Activated CD8-positive, alpha-beta memory T cell treated with anti-CD3 and anti-CD28 coated beads, Interleukin-2, amount 10 ng/mL, durations not matched to agents 7 days and 5 days (primary cell): ENCODE measurements around the gene ATP9B. TPM values are rescaled to one million over a fixed set of nuclear protein-coding genes. Genes with fewer than 3 reads are reported as not detected.
"Not testable (repeated sequence)": the region's sequence is repeated elsewhere in the genome, so short reads cannot be mapped to it uniquely, and the experiment has no call there.

Experiments used
- ATAC-seq: fragments of 150-1000 bp; cut with Tn5 transposase; one replicate; pipeline ENCODE4 v1.10.0; 2021; ENCODE audit warnings: moderate library complexity
- CTCF ChIA-PET: fragments of 350-600 bp; sonication (Branson Sonifier 250); formaldehyde crosslinking; loops from one replicate; lab custom pipeline; 2021; ENCODE audit warnings: antibody characterized with exemption; lab: Charles Lee
- DNase-seq: peaks from one replicate; pipeline ENCODE4 v3.0.0-alpha.2; 2020
- H3K27ac Mint-ChIP-seq: one replicate; pipeline ENCODE4 v1.8.0; 2021; ENCODE audit warnings: mild to moderate bottlenecking, mixed read lengths
- H3K27me3 Mint-ChIP-seq: one replicate; pipeline ENCODE4 v1.8.0; 2021; ENCODE audit warnings: mixed read lengths
- H3K36me3 Mint-ChIP-seq: one replicate; pipeline ENCODE4 v1.8.0; 2021; ENCODE audit warnings: mild to moderate bottlenecking, mixed read lengths
- H3K4me1 Mint-ChIP-seq: one replicate; pipeline ENCODE4 v1.8.0; 2021; ENCODE audit warnings: mixed read lengths
- H3K4me3 Mint-ChIP-seq: one replicate; pipeline ENCODE4 v1.8.0; 2021; ENCODE audit warnings: mild to moderate bottlenecking, moderate library complexity, mixed read lengths
- H3K9me3 Mint-ChIP-seq: one replicate; pipeline ENCODE4 v1.8.0; 2022; ENCODE audit warnings: low read depth, mixed read lengths
- total RNA-seq, 2 experiments: library from RNA; stranded (reverse); gene quantifications; one replicate each; pipeline ENCODE4 v1.2.3, GENCODE V29; 2021

ATP9B gene
- total RNA-seq, 2 experiments from 2014 or later, result 21.5 to 31.7 TPM

DNA sequence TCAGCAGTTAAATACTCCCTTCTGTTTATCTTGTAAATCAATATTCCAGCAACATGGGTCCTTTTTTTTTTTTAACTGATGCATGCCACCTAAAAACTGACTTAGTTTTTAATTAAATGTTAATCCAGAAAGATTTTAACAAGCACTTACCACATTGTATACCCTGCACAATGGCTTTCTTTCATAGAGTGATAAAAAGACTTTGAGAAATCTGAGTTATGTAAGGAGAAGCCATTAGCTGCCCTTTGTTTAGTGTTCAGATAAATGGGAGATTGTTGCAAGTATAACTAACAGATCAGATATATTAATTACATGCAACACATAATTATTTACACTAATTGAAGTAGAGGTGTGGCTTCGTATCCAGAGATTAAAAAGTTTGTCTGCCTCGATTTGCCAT lies 303.8 kb downstream of the ATP9B start:
- Mint-ChIP-seq H3K27ac (no peak overlapping the region), H3K4me3 (no peak overlapping the region), H3K36me3 (peaks cover 1% of the 10 kb centered on the region), H3K4me1 (peaks cover 18% of the 10 kb centered on the region), H3K27me3 (no peaks in the 10 kb centered on the region), H3K9me3 (no peaks in the 10 kb centered on the region)
- no peak for DNase-seq
- no peak for ATAC-seq
- CTCF ChIA-PET, result no interaction called here

DNA sequence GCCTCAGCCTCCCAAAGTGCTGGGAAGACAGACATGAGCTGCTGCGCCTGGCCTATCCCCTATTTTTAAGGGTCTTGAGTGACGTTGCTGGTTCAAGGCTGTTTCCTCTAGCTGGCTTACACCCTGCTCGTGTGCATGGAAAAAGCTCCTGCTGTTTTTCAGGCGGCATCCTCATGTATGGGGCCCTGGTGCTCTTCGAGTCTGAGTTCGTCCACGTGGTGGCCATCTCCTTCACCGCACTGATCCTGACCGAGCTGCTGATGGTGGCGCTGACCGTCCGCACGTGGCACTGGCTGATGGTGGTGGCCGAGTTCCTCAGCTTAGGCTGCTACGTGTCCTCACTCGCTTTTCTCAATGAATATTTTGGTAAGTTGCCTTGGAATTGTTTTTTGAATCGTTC lies 304.5 kb downstream of the ATP9B start:
- Mint-ChIP-seq H3K9me3 (no peaks in the 10 kb centered on the region), H3K4me1 (peaks cover 14% of the 10 kb centered on the region), H3K27me3 (no peaks in the 10 kb centered on the region), H3K36me3 (no peaks in the 10 kb centered on the region), H3K27ac (no peak overlapping the region), H3K4me3 (no peak overlapping the region)
- DNase-seq (no peak), ATAC-seq (no peak)
- CTCF ChIA-PET, result no interaction called here

DNA sequence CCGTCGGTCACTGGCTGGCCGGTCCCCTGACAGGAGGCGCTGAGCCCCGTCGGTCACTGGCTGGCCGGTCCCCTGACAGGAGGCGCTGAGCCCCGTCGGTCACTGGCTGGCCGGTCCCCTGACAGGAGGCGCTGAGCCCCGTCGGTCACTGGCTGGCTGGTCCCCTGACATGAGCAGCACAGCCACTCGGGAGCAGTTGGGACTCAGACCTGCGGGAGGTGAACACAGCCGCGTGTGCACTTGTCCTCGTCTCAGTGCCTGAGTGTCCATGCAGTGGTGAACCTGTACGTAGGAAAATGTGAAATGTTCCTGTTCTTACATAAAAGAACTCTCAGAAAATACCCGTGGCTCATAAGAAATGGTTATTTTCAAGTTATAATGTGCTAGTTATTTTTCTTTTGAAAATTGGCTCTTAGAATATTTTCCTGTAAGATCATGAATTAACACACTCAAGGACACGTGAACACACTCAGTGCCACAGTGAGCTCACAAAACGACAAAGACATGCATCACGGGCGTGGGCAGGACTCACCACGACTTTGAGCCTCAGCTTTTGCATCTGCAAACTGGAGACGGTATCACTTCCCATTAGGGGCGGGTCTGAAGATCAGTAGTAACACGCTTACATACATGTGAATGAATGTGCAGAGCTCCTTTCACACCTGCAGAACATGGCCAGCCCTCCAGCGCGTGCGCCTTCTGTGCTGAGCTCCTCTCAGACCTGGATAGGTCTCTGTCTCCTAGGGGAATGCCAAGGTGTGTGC lies 305.4 kb downstream of the ATP9B start:
- Mint-ChIP-seq H3K27ac (no peak overlapping the region), H3K9me3 (no peaks in the 10 kb centered on the region), H3K4me1 (peaks cover 18% of the 10 kb centered on the region), H3K36me3 (no peaks in the 10 kb centered on the region), H3K4me3 (no peak overlapping the region), H3K27me3 (no peaks in the 10 kb centered on the region)
- CTCF ChIA-PET, result interaction anchor here (1.3 to 2.8 kb wide), 2 partner anchors 14 to 155 kb away, joined by 5 to 8 read pairs; no protein-coding TSS in a partner anchor
- ATAC-seq (no peak), DNase-seq (no peak)

DNA sequence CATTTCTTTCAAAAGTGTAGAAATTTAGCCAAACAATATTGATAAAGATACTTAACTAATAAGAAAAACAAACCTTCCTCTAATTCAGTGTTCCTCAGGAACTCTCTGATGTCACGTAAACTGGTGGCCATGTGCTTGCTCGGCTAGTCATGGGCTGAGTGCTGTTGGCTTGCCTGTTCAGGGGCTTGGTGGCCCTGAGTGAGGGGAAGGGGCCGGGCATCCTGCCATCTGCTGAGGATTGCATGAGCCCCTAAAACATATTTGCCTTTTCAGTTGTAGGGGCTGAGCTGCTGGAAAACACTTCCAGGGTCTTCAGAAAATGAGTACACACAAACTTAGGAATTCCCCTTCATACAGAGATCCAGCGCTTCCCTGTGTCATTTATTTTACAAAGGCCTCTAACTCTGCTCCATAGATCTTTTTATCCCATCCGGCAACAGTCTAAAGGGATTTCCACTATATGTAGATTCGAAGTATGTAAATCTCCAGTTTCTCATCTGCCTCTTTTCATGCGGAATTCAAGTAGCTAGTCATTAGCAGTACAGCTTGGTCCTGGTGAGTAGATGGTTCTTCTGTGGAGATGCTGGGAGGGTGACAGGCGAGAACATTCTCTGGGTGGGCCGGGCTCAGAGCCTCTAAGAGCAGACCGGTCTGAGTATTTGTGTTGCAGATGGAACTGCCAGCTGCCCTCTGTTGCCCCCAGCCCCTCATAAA lies 306.4 kb downstream of the ATP9B start:
- H3K36me3 Mint-ChIP-seq, result no peaks in the 10 kb centered on the region
- CTCF ChIA-PET, result interaction anchor here (0.7 to 2.8 kb wide), 4 partner anchors 15 to 263 kb away, joined by 3 to 8 read pairs (median 4); no protein-coding TSS in a partner anchor

DNA sequence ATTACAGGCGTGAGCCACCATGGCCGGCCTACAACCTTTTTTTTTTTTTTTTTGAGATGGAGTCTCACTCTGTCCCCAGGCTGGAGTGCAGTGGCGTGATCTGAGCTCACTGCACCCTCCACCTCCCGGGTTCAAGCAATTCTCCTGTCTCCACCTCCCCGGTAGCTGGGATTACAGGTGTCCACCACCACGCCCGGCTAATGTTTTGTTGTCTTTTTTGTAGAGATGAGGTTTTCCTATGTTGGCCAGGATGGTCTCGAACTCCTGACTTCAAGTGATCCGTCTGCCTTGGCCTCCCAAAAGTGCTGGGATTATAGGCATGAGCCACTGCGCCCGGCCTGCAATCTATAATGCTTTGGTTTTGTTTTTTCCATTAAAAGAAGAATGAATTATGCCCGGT lies 307.5 kb downstream of the ATP9B start:
- not testable (repeated sequence) for H3K4me1 Mint-ChIP-seq, H3K36me3 Mint-ChIP-seq, ATAC-seq, DNase-seq, H3K9me3 Mint-ChIP-seq, H3K4me3 Mint-ChIP-seq, H3K27ac Mint-ChIP-seq, H3K27me3 Mint-ChIP-seq
- CTCF ChIA-PET, result interaction anchor here (1.1 to 2.8 kb wide), 4 partner anchors 16 to 153 kb away, joined by 3 to 8 read pairs (median 3); no protein-coding TSS in a partner anchor

More for the DNA sequence above, 306.4 kb downstream of the ATP9B start:
- no peak overlapping the region for H3K4me3 Mint-ChIP-seq
- DNase-seq, result no peak
- H3K27ac Mint-ChIP-seq, result no peak overlapping the region
- H3K4me1 Mint-ChIP-seq, result peaks cover 15% of the 10 kb centered on the region
- no peaks in the 10 kb centered on the region for H3K9me3 Mint-ChIP-seq
- H3K27me3 Mint-ChIP-seq, result no peaks in the 10 kb centered on the region
- no peak for ATAC-seq

DNA sequence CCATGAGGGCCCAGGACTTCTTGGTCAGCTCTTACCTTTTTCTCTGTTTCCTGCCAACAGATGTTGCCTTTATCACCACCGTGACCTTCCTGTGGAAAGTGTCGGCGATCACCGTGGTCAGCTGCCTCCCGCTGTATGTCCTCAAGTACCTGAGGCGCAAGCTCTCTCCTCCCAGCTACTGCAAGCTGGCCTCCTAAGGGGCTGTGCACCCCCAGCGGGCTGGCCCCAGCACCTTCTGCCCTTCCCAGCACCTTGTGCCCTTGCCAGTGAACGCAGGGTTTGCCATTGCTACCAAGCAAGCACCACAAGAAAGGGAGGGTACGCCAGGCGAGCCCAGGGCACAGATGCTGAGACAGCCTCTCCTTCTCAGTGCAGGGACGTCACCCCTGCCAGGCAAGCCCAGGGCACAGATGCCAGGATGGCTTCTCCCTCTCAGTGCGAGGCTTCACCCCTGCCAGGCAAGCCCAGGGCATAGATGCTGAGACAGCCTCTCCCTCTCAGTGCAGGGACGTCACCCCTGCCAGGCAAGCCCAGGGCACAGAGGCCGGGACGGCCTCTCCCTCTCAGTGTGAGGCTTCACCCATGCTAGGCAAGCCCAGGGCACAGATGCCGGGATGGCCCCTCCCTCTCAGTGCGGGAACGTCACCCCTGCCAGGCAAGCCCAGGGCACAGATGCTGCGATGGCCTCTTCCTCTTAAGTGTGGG lies 308.1 kb downstream of the ATP9B start:
- Mint-ChIP-seq H3K4me1 (peaks cover 6% of the 10 kb centered on the region), H3K4me3 (no peak overlapping the region), H3K27me3 (no peaks in the 10 kb centered on the region), H3K27ac (no peak overlapping the region), H3K36me3 (no peaks in the 10 kb centered on the region), H3K9me3 (no peaks in the 10 kb centered on the region)
- CTCF ChIA-PET, result interaction anchor here (1.1 to 5.8 kb wide), 6 partner anchors 16 to 268 kb away, joined by 3 to 49 read pairs (median 6); no protein-coding TSS in a partner anchor
- ATAC-seq (no peak), DNase-seq (no peak)

DNA sequence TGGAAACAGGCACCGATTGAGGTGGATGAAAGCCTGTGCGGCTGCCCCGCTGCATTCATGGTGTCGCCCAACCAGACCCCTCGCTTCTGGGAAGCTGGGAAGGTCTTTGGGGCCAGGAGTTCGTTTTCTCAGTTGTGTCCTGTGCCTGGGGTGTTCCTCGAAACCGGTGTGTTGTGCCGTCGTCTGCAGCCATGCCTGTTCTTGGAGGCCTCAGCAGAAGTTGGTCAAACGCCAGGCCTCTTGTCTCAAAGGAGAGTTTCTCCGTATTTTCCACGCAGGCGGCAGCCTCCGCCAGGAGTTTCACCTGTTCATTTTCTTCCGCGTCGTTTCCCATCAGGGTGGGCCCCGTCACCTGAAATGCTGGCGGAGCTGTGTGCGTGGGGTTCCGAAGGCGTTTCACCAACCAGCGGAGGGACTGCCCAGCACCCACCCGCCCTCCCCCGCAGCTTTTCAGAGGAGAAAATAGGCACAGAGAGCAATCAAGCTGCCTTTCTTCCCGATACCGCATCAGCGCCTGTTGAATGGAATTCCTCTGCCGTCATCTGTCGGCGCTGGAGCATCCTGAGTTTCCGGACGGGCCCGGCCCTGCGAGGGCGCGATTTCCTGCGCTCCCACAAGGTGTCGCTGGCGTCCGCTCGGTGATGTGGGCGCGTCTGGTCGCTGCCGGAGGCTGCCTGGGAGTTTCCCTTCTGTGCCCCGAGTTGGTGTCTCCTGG lies 309.5 kb downstream of the ATP9B start:
- H3K4me3 Mint-ChIP-seq, result no peak overlapping the region
- H3K4me1 Mint-ChIP-seq, result peaks cover 6% of the 10 kb centered on the region
- no peak overlapping the region for H3K27ac Mint-ChIP-seq
- CTCF ChIA-PET, result interaction anchor here (0.9 to 5.8 kb wide), 18 partner anchors 10 to 302 kb away, joined by 3 to 49 read pairs (median 5); no protein-coding TSS in a partner anchor
- no peaks in the 10 kb centered on the region for H3K9me3 Mint-ChIP-seq
- peak; percentile 81 for ATAC-seq
- no peaks in the 10 kb centered on the region for H3K27me3 Mint-ChIP-seq
- no peaks in the 10 kb centered on the region for H3K36me3 Mint-ChIP-seq
- peak; percentile 75 for DNase-seq

DNA sequence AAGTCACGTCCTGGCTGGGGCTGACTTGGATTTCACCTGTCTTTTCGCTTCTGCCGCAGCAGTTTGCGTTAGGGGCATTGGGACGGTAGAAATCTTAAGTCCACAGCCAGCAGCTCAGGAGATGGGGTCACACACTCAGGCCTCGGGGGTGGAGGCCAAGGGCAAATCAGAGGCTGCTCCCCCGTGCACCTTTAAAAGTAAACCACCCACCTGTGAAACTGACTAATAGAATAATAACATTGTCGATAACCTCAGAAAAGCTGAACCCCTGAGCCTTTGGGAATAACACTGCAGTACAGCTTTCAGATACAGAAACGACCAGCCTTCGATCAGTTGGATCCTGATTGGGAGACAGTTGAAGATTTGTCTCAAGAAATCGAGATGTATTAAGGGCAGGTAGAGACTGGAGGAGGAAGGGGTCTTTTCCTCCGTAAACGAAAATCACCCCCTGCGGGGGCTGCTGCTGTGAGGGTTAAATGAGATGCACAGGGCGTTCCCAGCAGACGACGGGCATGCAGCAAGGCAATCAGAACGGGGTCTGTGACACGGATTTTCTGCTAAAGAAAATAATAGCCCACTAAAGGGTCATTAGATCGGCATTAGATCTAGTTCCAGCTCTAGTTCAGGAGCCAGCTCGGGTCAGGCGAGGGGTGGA lies 310.2 kb downstream of the ATP9B start:
- H3K36me3 Mint-ChIP-seq, result no peaks in the 10 kb centered on the region
- no peak for DNase-seq
- peaks cover 6% of the 10 kb centered on the region for H3K4me1 Mint-ChIP-seq
- H3K4me3 Mint-ChIP-seq, result no peak overlapping the region
- ATAC-seq, result no peak
- H3K27me3 Mint-ChIP-seq, result no peaks in the 10 kb centered on the region
- H3K9me3 Mint-ChIP-seq, result no peaks in the 10 kb centered on the region
- H3K27ac Mint-ChIP-seq, result no peak overlapping the region
- CTCF ChIA-PET, result interaction anchor here (0.7 to 5.8 kb wide), 21 partner anchors 11 to 607 kb away, joined by 3 to 49 read pairs (median 4); no protein-coding TSS in a partner anchor

DNA sequence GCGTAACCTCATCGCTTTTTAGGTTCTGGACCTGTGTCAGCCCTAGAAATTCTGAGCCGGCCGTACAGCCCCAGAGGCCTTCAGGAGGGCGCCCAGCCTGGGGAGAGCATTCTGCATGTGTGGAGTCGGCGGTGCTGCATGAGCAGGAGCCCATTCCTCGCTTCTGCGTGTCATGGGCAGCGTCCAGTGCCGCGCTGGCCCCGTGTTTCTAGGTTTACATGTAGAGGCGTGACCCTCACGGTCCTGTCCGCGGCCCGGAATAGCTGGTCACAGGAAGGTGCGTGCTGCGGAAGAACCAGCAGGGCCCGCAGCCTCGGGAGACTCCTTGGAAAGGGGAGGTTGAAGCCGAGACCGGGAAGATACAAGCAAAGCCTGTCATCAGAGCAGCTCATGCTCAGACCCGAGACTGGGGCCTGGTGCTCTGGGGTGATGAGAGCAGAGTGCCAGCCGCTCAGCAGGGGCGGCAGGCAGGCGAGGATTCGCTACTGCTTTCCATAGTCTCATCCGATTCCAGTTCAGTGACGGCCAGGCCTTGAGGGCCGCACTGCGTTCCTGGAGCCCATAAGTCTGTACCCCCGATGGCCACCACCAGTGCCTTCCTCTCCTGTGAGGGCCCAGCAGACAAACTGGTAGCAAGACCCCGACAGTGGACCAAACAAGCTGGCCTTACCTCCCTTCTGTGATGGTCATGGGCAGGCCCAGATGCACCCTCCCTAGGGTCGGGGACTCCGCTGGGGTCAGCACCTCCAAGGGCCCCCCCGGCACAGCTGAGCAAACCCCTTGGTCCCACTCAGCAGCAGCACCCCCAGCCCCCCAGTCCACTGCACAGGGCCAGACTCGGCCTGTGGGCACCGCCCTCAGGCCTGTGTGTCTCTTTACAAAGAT lies 311.0 kb downstream of the ATP9B start:
- Mint-ChIP-seq H3K36me3 (no peaks in the 10 kb centered on the region), H3K4me1 (peaks cover 6% of the 10 kb centered on the region), H3K27ac (no peak overlapping the region), H3K9me3 (no peaks in the 10 kb centered on the region), H3K27me3 (no peaks in the 10 kb centered on the region), H3K4me3 (no peak overlapping the region)
- ATAC-seq, result no peak
- no peak for DNase-seq
- CTCF ChIA-PET, result interaction anchor here (0.7 to 5.8 kb wide), 26 partner anchors 10 to 777 kb away, joined by 3 to 49 read pairs (median 4); no protein-coding TSS in a partner anchor

DNA sequence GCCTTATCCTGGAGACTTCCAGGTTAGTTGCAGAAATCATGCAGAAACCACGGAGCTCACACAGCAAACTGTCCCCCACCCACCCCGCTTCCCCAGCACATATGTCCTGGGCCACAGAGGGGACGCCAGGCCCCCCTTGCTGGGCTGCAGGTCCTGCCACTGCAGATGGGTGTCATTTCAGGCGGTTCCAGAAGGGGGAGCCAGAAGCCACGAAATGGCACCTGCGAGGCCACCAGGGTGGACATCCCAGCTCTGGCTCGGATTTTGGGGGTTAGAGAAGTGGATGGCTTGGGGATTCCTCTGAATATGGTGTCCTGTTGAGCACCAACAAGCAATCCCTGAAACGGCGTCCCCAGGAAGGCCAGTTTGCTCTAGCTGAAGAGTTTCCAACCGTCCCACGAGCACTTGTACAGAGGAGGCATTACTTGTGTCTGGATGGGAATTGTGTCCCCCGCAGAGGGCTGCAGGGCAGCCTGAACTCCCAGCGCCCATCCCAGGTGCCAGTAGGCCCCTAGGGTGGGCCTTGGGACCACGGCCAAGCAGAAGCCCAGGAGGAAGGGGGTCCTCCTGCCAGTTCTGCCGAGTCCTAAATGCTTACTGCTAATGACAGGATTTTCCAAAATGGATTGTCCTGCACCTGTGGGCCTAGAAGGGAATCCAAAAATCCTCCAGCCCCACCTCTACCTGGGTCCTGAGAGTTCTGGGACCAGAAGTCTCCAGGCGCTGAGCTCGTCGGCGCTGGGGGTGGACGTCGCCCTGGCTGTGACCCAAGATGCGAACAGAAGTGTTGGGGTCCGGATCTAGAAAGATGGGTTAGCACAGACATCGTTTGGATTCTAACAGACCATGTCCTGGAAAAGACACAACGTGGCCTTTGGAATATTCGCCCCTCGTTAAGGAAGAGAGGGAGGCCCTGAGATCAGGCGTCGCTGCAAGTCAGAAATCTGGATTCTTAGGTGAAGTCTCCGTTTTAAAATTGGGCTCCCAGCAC lies 311.9 kb downstream of the ATP9B start:
- Mint-ChIP-seq H3K4me3 (no peak overlapping the region), H3K36me3 (no peaks in the 10 kb centered on the region), H3K4me1 (peaks cover 6% of the 10 kb centered on the region), H3K9me3 (no peaks in the 10 kb centered on the region), H3K27me3 (no peaks in the 10 kb centered on the region), H3K27ac (no peak overlapping the region)
- CTCF ChIA-PET, result interaction anchor here (0.7 to 5.8 kb wide), 14 partner anchors 11 to 776 kb away, joined by 3 to 49 read pairs (median 5); no protein-coding TSS in a partner anchor
- peak; percentile 50 for ATAC-seq
- peak; percentile 79 for DNase-seq
